T-helper 17 cell (primary cell): ENCODE results near the gene CTNNBIP1. TPM values are rescaled to one million over a fixed set of nuclear protein-coding genes. Genes with fewer than 3 reads are reported as not detected.

Experiments
- ATAC-seq: fragments of 150-1000 bp; cut with Tn5 transposase; 2 replicates; pipeline ENCODE4 v1.10.0; 2021; ENCODE audit warnings: mild to moderate bottlenecking, moderate library complexity
- DNase-seq, 3 donors: peaks; one replicate each; pipeline versions ENCODE4 v3.0.0 to v3.0.0-alpha.2; 2020 to 2021
- H3K9me3 ChIP-seq: one replicate; pipeline ENCODE4 v1.7.0; 2013; ENCODE audit warnings: low read length, mild to moderate bottlenecking; ENCODE audit not compliant: control insufficient read depth, poor library complexity, severe bottlenecking
- H3K27ac Mint-ChIP-seq: one replicate; pipeline ENCODE4 v1.8.0; 2022; ENCODE audit warnings: mild to moderate bottlenecking, moderate library complexity, mixed read lengths
- H3K27me3 Mint-ChIP-seq: one replicate; pipeline ENCODE4 v1.8.0; 2022; ENCODE audit warnings: mixed read lengths
- H3K36me3 Mint-ChIP-seq: one replicate; pipeline ENCODE4 v1.8.0; 2022; ENCODE audit warnings: low read depth, mixed read lengths
- H3K4me1 Mint-ChIP-seq: one replicate; pipeline ENCODE4 v1.8.0; 2022; ENCODE audit warnings: mild to moderate bottlenecking, mixed read lengths
- H3K4me3 Mint-ChIP-seq: one replicate; pipeline ENCODE4 v1.8.0; 2022; ENCODE audit warnings: mild to moderate bottlenecking, moderate library complexity, mixed read lengths
- total RNA-seq, 4 donors: library from RNA in 2 of 4; stranded (reverse) in 2 of 4; gene quantifications; one replicate each; pipeline ENCODE4 v1.2.3 and lab custom pipeline; 2022 to 2026

Gene CTNNBIP1
- total RNA-seq, 2 donors from 2014 or later: 9.2 to 10.5 TPM

- peaks cover 5% of the 10 kb centered on the region for H3K36me3 Mint-ChIP-seq
- no peaks in the 10 kb centered on the region for H3K27me3 Mint-ChIP-seq
- H3K9me3 ChIP-seq: no peaks in the 10 kb centered on the region
- H3K27ac Mint-ChIP-seq: no peak overlapping the region
- ATAC-seq (no peak), DNase-seq (no peak)
- H3K4me3 Mint-ChIP-seq: no peak overlapping the region
- peaks cover 7% of the 10 kb centered on the region for H3K4me1 Mint-ChIP-seq
These were observed 68.6 kb downstream of the CTNNBIP1 start for GRCh38 chr1:9841460-9841859.

DNA sequence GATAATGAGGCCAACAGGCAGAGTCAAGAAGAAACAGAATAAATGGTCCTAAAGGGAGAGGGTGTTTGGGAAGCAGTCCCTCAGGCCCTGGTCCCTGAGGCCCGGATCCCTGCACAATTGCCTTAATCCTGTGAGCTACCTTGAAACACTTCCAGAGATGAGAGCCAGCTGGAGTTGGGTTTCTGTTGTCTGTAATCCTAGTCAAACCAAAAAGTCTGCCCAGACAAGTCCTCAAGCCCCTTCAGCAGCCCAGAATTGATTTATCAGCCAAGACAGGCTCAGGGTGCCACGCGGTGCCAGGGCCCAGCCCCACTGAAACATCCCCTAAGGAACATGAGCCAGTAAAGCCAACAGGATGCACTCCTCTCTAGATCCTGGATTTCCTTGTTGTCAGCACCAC lies 69.9 kb downstream of the CTNNBIP1 start:
- Mint-ChIP-seq H3K4me1 (peaks cover 3% of the 10 kb centered on the region), H3K36me3 (peaks cover 5% of the 10 kb centered on the region)

GRCh38 chr1:9838946-9839345 lies 71.1 kb downstream of the CTNNBIP1 start:
- no peak for DNase-seq
- peaks cover 3% of the 10 kb centered on the region for H3K4me1 Mint-ChIP-seq
- no peak overlapping the region for H3K27ac Mint-ChIP-seq
- H3K4me3 Mint-ChIP-seq: no peak overlapping the region
- peaks cover 5% of the 10 kb centered on the region for H3K36me3 Mint-ChIP-seq
- H3K9me3 ChIP-seq: no peaks in the 10 kb centered on the region
- no peak for ATAC-seq
- no peaks in the 10 kb centered on the region for H3K27me3 Mint-ChIP-seq

More for the DNA sequence above, 69.9 kb downstream of the CTNNBIP1 start:
- Mint-ChIP-seq H3K27ac (no peak overlapping the region), H3K27me3 (no peaks in the 10 kb centered on the region), H3K4me3 (no peak overlapping the region)
- no peak for DNase-seq
- no peaks in the 10 kb centered on the region for H3K9me3 ChIP-seq
- no peak for ATAC-seq

DNA sequence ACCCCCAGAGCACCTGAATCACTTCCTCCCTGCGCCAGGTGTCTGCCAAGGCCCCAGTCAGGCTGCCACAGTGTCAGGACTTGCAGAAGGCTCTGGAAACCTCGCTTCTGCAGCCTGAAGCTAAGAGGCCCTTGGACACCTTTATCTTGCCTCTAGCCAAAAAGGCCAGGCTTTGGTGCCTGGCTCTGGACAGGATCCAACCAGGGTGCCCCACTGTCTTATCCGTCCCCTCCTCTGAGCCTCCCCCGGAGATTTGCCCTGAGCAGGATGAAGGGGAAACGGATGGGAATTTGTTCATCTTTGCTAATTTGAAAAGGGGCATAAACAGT lies 73.5 kb downstream of the CTNNBIP1 start:
- H3K4me3 Mint-ChIP-seq: no peak overlapping the region

DNA sequence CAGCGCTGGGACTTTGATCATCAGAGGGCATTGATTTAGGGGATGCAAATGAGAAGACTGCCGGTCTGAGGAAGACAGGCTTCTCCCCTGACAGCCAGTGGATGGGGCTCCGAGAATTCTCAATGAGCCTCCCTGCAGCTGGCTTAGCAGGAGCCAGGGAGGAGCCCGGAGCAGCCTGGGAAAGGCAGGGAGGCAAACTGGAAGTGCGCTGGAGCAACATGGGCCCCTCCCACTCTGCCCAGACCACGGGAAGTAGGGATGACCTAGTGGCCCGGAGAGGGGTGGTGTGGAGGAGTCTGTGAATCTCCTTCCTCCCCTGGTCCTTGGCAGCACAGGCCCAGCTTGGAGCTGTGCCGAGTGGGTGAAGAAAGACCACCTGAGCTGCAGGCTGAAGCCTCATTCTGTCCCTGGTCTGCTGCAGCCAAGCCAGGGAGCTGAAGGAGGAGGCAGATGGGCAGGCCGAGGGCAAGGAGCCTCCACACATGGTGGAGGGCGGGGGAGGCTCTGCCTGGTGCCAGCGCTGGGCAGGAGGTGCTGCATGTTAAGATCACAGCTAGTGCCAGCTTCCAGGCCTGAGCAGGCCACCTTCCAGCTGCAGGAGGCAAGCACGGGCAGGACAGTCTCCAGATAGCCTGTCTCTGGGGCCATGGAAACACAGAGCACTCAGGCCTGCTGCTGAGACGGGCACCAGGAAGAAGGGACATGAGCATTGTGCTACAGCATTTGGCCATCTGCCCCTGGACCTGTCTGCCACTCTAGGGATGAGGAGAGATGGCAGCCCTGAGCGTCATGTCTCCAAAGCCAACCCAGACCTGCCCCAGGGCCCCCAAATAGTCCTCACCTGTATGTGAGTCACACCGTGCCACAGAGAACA lies 74.1 kb downstream of the CTNNBIP1 start:
- no peak overlapping the region for H3K27ac Mint-ChIP-seq
- DNase-seq (no peak), ATAC-seq (no peak)
- H3K4me3 Mint-ChIP-seq: no peak overlapping the region
- peaks cover 4% of the 10 kb centered on the region for H3K36me3 Mint-ChIP-seq
- H3K27me3 Mint-ChIP-seq: no peaks in the 10 kb centered on the region
- no peaks in the 10 kb centered on the region for H3K9me3 ChIP-seq
- H3K4me1 Mint-ChIP-seq: peaks cover 3% of the 10 kb centered on the region

More for the DNA sequence above, 73.5 kb downstream of the CTNNBIP1 start:
- Mint-ChIP-seq H3K36me3 (peaks cover 5% of the 10 kb centered on the region), H3K27ac (no peak overlapping the region), H3K4me1 (peaks cover 3% of the 10 kb centered on the region), H3K27me3 (no peaks in the 10 kb centered on the region)
- DNase-seq: no peak
- no peaks in the 10 kb centered on the region for H3K9me3 ChIP-seq
- ATAC-seq: no peak

DNA sequence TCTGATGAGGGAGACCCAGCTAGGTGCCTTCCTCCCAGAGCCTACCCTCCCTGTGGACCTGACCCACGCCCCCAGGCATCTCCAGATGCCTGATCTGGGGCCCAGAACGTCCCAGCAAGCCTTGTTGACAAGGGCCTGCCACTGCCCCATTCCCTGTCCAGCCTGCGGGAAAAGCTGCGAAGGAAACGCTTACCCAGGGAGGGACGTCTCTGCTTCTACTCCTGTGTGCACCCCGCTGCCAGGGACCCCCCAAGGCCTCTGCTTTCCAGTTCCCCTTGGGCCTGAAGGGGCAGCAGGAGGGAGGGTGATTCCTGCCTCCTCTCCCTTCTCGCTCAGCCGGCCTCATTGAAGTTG lies 74.7 kb downstream of the CTNNBIP1 start:
- no peaks in the 10 kb centered on the region for H3K9me3 ChIP-seq
- no peaks in the 10 kb centered on the region for H3K27me3 Mint-ChIP-seq
- no peak overlapping the region for H3K4me3 Mint-ChIP-seq
- ATAC-seq (no peak), DNase-seq (no peak)
- peaks cover 3% of the 10 kb centered on the region for H3K4me1 Mint-ChIP-seq
- H3K27ac Mint-ChIP-seq: no peak overlapping the region
- no peaks in the 10 kb centered on the region for H3K36me3 Mint-ChIP-seq

DNA sequence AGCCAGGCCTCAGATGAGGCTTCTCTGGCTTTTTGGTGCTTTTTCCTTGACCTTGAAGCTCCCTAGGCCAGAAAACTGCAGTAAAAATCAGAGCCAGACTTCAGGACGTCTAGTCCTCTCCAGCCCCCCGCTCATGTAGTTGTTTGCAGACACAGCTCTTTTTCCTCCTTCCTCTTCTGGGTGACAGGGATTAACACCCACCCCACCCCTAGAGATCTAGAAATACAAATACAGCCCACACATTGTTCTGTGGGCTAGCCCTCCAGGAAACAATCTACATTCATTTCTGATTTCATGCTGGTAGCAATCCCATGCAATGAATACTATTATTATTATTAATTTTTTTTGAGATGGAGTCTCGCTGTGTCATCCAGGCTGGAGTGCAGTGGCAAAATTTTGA lies 76.4 kb downstream of the CTNNBIP1 start:
- H3K9me3 ChIP-seq: no peaks in the 10 kb centered on the region
- Mint-ChIP-seq H3K36me3 (no peaks in the 10 kb centered on the region), H3K4me1 (peaks cover 3% of the 10 kb centered on the region), H3K27ac (no peak overlapping the region), H3K27me3 (no peaks in the 10 kb centered on the region), H3K4me3 (no peak overlapping the region)
- DNase-seq (no peak), ATAC-seq (no peak)

DNA sequence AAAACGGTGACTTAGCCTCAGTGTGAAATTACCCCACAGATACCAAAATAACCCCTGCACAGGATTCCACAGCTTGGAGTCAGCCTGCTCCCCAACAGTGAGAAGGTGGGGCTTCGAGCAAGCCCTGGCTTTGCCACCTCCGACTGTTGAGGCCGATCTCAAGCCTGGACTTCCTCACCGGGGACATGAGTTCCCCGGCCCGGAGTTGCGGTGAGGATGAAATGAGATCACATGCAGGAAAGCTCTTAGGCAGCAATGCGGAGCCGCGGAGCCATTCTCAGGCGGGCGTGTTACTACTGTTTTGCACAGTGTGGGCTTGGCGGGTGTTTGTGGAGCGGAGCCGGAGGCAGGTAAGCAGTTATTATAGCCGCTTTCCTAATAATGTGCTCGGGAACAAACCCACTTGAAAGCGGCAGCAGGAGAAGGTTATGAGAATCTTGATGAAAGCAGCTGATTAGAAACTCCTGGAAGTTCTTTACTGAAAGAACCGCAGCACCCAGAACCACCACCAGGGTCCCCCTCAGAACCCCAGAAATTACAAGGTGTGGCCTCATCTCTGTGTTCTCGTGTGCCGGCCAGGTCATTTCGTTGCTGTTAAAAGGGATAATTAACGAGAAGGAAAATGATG lies 82.4 kb downstream of the CTNNBIP1 start:
- Mint-ChIP-seq H3K27ac (no peak overlapping the region), H3K4me1 (peaks cover 15% of the 10 kb centered on the region), H3K4me3 (no peak overlapping the region), H3K36me3 (no peaks in the 10 kb centered on the region), H3K27me3 (no peaks in the 10 kb centered on the region)
- DNase-seq: no peak
- ATAC-seq: no peak
- no peaks in the 10 kb centered on the region for H3K9me3 ChIP-seq

GRCh38 chr1:9826616-9827015 lies 83.5 kb downstream of the CTNNBIP1 start:
- no peak overlapping the region for H3K4me3 Mint-ChIP-seq
- no peaks in the 10 kb centered on the region for H3K27me3 Mint-ChIP-seq
- no peaks in the 10 kb centered on the region for H3K9me3 ChIP-seq
- ATAC-seq (no peak), DNase-seq (no peak)
- no peak overlapping the region for H3K27ac Mint-ChIP-seq
- H3K36me3 Mint-ChIP-seq: no peaks in the 10 kb centered on the region
- H3K4me1 Mint-ChIP-seq: peaks cover 25% of the 10 kb centered on the region

DNA sequence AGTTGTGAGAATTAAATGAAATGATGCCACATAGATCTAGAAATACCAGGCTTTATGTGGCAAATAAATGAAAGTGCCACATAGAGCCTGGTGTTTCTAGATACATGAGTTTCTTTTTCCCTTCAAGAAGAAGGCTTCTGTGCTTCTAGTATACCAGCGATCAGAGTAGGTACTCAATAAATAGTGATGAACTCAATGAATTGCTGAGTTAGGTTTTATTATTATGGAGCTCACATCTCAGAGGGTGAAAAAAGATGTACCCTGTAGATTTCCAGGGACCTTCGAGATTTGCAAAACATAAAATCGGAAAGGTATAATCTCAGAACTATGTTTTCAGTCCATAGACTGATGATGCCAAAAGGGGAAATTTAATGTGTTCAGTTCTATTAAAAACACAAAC lies 84.0 kb downstream of the CTNNBIP1 start:
- Mint-ChIP-seq H3K27ac (peak overlapping the region; percentile 57), H3K36me3 (no peaks in the 10 kb centered on the region), H3K4me3 (peak overlapping the region; percentile 79), H3K27me3 (no peaks in the 10 kb centered on the region), H3K4me1 (peaks cover 25% of the 10 kb centered on the region)
- DNase-seq: no peak
- no peaks in the 10 kb centered on the region for H3K9me3 ChIP-seq
- no peak for ATAC-seq

- no peaks in the 10 kb centered on the region for H3K27me3 Mint-ChIP-seq
- no peaks in the 10 kb centered on the region for H3K36me3 Mint-ChIP-seq
- peak overlapping the region; percentile 57 for H3K27ac Mint-ChIP-seq
- no peaks in the 10 kb centered on the region for H3K9me3 ChIP-seq
- H3K4me3 Mint-ChIP-seq: peak overlapping the region; percentile 79
- peaks cover 28% of the 10 kb centered on the region for H3K4me1 Mint-ChIP-seq
- DNase-seq (peak in 1 of 3 donors; percentile 28), ATAC-seq (peak; percentile 31)
These were observed 84.7 kb downstream of the CTNNBIP1 start for GRCh38 chr1:9825093-9826074.

GRCh38 chr1:9824702-9825089 lies 85.4 kb downstream of the CTNNBIP1 start:
- Mint-ChIP-seq H3K27ac (peak overlapping the region; percentile 57), H3K27me3 (no peaks in the 10 kb centered on the region), H3K4me1 (peaks cover 28% of the 10 kb centered on the region), H3K4me3 (peak overlapping the region; percentile 79), H3K36me3 (no peaks in the 10 kb centered on the region)
- no peak for DNase-seq
- ATAC-seq: no peak
- no peaks in the 10 kb centered on the region for H3K9me3 ChIP-seq
